Chondrocyte (in vitro differentiated cells): ENCODE measurements around the gene EPN2. TPM values are rescaled to one million over a fixed set of nuclear protein-coding genes. Genes with fewer than 3 reads are reported as not detected.

ENCODE experiments used
- DNase-seq: peaks from one replicate; pipeline ENCODE4 v3.0.0; 2021; ENCODE audit warnings: mixed read lengths, low spot score
- H3K27ac Mint-ChIP-seq: one replicate; pipeline ENCODE4 v1.8.0; 2021; ENCODE audit warnings: mild to moderate bottlenecking, moderate library complexity, mixed read lengths; ENCODE audit not compliant: unreplicated experiment
- H3K27me3 Mint-ChIP-seq: 2 replicates; pipeline ENCODE4 v1.8.0; 2021; ENCODE audit warnings: low read depth, mixed read lengths
- H3K36me3 Mint-ChIP-seq: 2 replicates; pipeline ENCODE4 v1.8.0; 2021; ENCODE audit warnings: low read depth, mixed read lengths
- H3K4me1 Mint-ChIP-seq: 2 replicates; pipeline ENCODE4 v1.8.0; 2021; ENCODE audit warnings: low read depth, mild to moderate bottlenecking, mixed read lengths
- H3K4me3 Mint-ChIP-seq: one replicate; pipeline ENCODE4 v1.8.0; 2021; ENCODE audit warnings: mild to moderate bottlenecking, moderate library complexity, mixed read lengths; ENCODE audit not compliant: unreplicated experiment
- H3K9me3 Mint-ChIP-seq: 2 replicates; pipeline ENCODE4 v1.8.0; 2021; ENCODE audit warnings: low read depth, mixed read lengths
- CTCF ChIP-seq: fragments of 200-600 bp; sonication (generic); IDR thresholded peaks from 2 replicates; pipeline ENCODE4 v1.5.0; 2021; ENCODE audit warnings: antibody characterized with exemption, mild to moderate bottlenecking, moderate library complexity
- total RNA-seq: library from RNA; stranded (reverse); gene quantifications from 3 replicates; pipeline ENCODE4 v1.2.1, GENCODE V29; 2021

Gene EPN2
- total RNA-seq, 1 donor from 2014 or later, result 37.8 TPM

- no peak for TF ChIP-seq CTCF
- no peak overlapping the region for H3K4me3 Mint-ChIP-seq
- no peaks in the 10 kb centered on the region for H3K27me3 Mint-ChIP-seq
- no peaks in the 10 kb centered on the region for H3K9me3 Mint-ChIP-seq
- peaks cover 2% of the 10 kb centered on the region for H3K36me3 Mint-ChIP-seq
- H3K27ac Mint-ChIP-seq, result peak overlapping the region; percentile 92
- H3K4me1 Mint-ChIP-seq, result peaks cover 69% of the 10 kb centered on the region
- no peak for DNase-seq
These were observed 27.5 kb downstream of the EPN2 start for GRCh38 chr17:19264681-19265080.

- Mint-ChIP-seq H3K9me3 (no peaks in the 10 kb centered on the region), H3K4me1 (peaks cover 68% of the 10 kb centered on the region), H3K27me3 (no peaks in the 10 kb centered on the region), H3K4me3 (no peak overlapping the region), H3K27ac (no peak overlapping the region), H3K36me3 (peaks cover 2% of the 10 kb centered on the region)
- TF ChIP-seq CTCF, result no peak
- DNase-seq, result no peak
These were observed 28.6 kb downstream of the EPN2 start for GRCh38 chr17:19265755-19266154.

GRCh38 chr17:19268611-19269010, 31.4 kb downstream of the EPN2 start:
- peak overlapping the region; percentile 25 for H3K27ac Mint-ChIP-seq

GRCh38 chr17:19269106-19269505, 31.9 kb downstream of the EPN2 start:
- Mint-ChIP-seq H3K27me3 (no peaks in the 10 kb centered on the region), H3K27ac (no peak overlapping the region), H3K9me3 (no peaks in the 10 kb centered on the region), H3K4me1 (peaks cover 71% of the 10 kb centered on the region), H3K4me3 (no peak overlapping the region), H3K36me3 (no peaks in the 10 kb centered on the region)
- no peak for DNase-seq
- TF ChIP-seq CTCF, result no peak

More at GRCh38 chr17:19268611-19269010, 31.4 kb downstream of the EPN2 start:
- Mint-ChIP-seq H3K36me3 (no peaks in the 10 kb centered on the region), H3K4me1 (peaks cover 71% of the 10 kb centered on the region), H3K27me3 (no peaks in the 10 kb centered on the region), H3K9me3 (no peaks in the 10 kb centered on the region), H3K4me3 (no peak overlapping the region)
- no peak for TF ChIP-seq CTCF
- no peak for DNase-seq

GRCh38 chr17:19269641-19270040, 32.5 kb downstream of the EPN2 start:
- H3K27ac Mint-ChIP-seq, result peak overlapping the region; percentile 15
- no peak for TF ChIP-seq CTCF
- H3K9me3 Mint-ChIP-seq, result no peaks in the 10 kb centered on the region
- no peak overlapping the region for H3K4me3 Mint-ChIP-seq
- H3K4me1 Mint-ChIP-seq, result peaks cover 71% of the 10 kb centered on the region
- no peaks in the 10 kb centered on the region for H3K27me3 Mint-ChIP-seq
- no peaks in the 10 kb centered on the region for H3K36me3 Mint-ChIP-seq
- DNase-seq, result no peak
